Mucosa of descending colon (tissue), 3 donors: ENCODE measurements around the gene ANK3. TPM values are rescaled to one million over a fixed set of nuclear protein-coding genes. Genes with fewer than 3 reads are reported as not detected.
A peak's percentile ranks its signal among the peaks of the same experiment; 100 is the strongest.

Source experiments
- ATAC-seq: fragments of 200-7000 bp; cut with Tn5 transposase; one replicate; pipeline ENCODE4 v1.9.1; 2020; ENCODE audit warnings: mild to moderate bottlenecking, moderate library complexity
- DNase-seq, 3 donors: peaks; one replicate each; pipeline ENCODE4 v3.0.0-alpha.2; 2020
- H3K36me3 ChIP-seq: fragments of 200-600 bp; one replicate; pipeline ENCODE4 v1.8.0; 2021; ENCODE audit warnings: low read depth, mild to moderate bottlenecking
- H3K4me1 ChIP-seq: fragments of 200-600 bp; one replicate; pipeline ENCODE4 v1.8.0; 2021; ENCODE audit warnings: low read depth, mild to moderate bottlenecking
- H3K4me3 ChIP-seq: fragments of 200-600 bp; one replicate; pipeline ENCODE4 v1.8.0; 2021; ENCODE audit warnings: mild to moderate bottlenecking
- H3K9me3 ChIP-seq: fragments of 200-600 bp; one replicate; pipeline ENCODE4 v1.8.0; 2021; ENCODE audit warnings: mild to moderate bottlenecking
- intact Hi-C, 2 donors: fragments of 100-400 bp; cut with DNase I in 1 of 2; cut with micrococcal nuclease in 1 of 2; formaldehyde crosslinking; loops; one replicate each; pipeline versions ENCODE4 v1.11.0 to v1.11.1; 2022; cut with DNase I, micrococcal nuclease
- total RNA-seq, 3 donors: library from RNA; stranded (reverse); fragmentation: NEBNext Ultra II Directional in 2 of 3; extraction: Animal tissue kit (Norgen Biotek cat#: 25700) in 2 of 3; gene quantifications; one replicate each; pipeline versions ENCODE4 v1.2.1 to v1.2.4, GENCODE V29; 2021 to 2023
- TF ChIP-seq, protein P1 (sequence below): fragments of 200-600 bp; IDR thresholded peaks from one replicate; pipeline ENCODE4 v1.8.0; 2022; ENCODE audit warnings: antibody characterized with exemption, mild to moderate bottlenecking
- donor health status: DM: no; HTN: no; CAD: no; lungs with moderate emphysema.
- donor health status: DM: no; HTN: no; CAD: no.
- donor health status: DM: no; HTN: yes; CAD: no.

ANK3 gene
- total RNA-seq, 3 donors from 2014 or later = 67.7 to 145 (median 74.0) TPM

DNA sequence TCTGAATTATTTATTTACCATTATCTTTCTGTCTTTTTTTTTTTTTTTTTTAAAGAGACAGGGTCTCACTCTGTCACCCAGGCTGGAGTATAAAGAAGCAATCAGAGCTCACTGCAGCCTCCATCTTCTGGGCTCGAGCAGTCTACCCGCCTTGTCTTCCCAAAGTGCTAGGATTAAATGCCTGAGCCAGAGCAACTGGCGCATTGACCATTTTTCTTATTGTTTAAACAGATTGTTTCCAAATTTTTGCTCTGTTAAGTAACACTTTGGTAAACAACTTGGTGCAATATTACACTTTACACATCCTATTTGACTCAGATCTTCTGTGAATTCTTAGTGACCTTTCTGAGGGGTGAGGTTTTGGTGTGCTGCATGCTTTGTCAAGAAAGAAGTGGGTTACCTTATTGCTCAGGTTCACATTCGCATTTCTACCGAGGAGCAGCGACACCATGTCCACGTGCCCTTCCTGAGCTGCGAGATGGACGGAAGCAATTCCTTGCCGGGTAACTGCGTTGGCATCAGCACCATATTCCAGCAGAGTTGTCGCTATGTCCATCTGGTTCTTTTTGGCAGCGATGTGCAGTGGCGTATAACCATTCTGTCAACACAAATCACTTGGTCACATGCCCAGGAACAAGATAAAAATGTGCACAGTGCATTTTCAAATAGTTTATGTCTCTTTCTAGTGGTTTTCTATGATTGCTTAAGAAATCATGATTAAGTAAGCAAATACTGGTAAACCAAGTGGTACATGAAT, 203.2 kb downstream of the ANK3 start:
- intact Hi-C loops = no loop called here
- H3K4me1 ChIP-seq = no peaks in the 10 kb centered on the region
- H3K9me3 ChIP-seq = no peaks in the 10 kb centered on the region
- DNase-seq (peak in 1 of 3 donors; percentile 23), ATAC-seq (peak; percentile 20)
- H3K4me3 ChIP-seq = no peak overlapping the region
- TF ChIP-seq, protein P1, sequence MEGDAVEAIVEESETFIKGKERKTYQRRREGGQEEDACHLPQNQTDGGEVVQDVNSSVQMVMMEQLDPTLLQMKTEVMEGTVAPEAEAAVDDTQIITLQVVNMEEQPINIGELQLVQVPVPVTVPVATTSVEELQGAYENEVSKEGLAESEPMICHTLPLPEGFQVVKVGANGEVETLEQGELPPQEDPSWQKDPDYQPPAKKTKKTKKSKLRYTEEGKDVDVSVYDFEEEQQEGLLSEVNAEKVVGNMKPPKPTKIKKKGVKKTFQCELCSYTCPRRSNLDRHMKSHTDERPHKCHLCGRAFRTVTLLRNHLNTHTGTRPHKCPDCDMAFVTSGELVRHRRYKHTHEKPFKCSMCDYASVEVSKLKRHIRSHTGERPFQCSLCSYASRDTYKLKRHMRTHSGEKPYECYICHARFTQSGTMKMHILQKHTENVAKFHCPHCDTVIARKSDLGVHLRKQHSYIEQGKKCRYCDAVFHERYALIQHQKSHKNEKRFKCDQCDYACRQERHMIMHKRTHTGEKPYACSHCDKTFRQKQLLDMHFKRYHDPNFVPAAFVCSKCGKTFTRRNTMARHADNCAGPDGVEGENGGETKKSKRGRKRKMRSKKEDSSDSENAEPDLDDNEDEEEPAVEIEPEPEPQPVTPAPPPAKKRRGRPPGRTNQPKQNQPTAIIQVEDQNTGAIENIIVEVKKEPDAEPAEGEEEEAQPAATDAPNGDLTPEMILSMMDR = no peak
- H3K36me3 ChIP-seq = no peaks in the 10 kb centered on the region

DNA sequence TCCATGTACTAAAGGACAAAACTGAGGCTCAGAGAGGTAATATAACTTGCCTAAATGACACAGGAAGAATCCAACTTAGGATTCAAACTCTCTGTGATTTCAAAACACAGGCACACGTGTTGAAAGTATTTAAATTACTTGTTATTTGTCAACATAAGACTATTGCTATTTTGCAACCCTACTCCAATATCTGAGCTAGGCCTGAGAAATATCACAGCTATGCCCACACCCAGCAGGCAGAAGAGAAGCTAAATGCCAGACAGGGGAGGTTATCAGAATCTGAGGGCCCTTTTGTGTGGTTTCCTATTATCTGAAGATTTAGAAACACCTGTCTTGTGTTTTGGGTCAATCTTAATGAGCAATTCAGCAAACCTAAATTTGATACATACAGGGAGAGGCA, 204.3 kb downstream of the ANK3 start:
- no peak overlapping the region for H3K4me3 ChIP-seq
- H3K36me3 ChIP-seq = no peaks in the 10 kb centered on the region
- TF ChIP-seq, protein P1 = no peak
- no peaks in the 10 kb centered on the region for H3K4me1 ChIP-seq
- DNase-seq (no peak), ATAC-seq (no peak)
- H3K9me3 ChIP-seq = no peaks in the 10 kb centered on the region
- intact Hi-C loops = no loop called here

DNA sequence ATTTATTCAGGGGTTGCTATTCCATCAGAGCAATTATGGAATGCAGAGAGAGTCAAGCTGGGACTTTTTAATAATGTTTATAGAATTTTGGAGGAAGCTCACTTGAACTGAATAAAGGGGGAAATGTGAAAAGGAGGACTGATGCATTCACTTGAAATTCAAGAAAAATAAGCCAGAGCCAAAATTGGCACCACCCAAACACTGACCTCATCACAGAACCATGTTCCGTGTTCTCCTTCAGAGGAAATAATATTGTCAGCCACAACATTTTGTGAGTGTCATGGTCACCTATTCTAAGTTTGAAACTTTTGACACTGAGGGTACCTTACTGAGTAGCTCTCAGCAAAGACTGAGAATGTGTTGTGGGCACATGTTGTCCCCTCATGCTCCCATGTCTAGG, 207.0 kb downstream of the ANK3 start:
- no peak for DNase-seq
- Histone ChIP-seq H3K4me1 (no peaks in the 10 kb centered on the region), H3K9me3 (no peaks in the 10 kb centered on the region), H3K36me3 (no peaks in the 10 kb centered on the region), H3K4me3 (no peak overlapping the region)
- TF ChIP-seq, protein P1 = no peak
- ATAC-seq = no peak
- intact Hi-C loops = no loop called here

DNA sequence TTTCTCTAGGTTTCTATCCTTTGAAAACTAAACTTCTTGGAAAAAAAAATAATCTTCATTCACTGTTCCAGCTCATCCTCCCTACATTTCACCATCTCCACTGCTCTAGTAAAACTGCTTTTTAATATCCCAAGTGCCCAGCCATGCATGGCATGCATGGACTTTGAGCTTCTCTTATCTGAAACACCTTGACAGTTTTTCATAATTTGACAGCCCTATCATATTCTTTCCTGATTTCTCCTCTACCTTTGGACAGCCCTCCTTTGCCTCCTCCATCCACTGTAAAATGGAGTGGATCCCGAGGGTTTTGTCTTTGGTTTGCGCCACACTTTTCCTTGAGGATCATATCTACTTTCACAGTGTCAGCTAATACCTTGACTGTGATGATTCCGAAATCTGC, 212.8 kb downstream of the ANK3 start:
- DNase-seq (peak in 1 of 3 donors; percentile 23), ATAC-seq (peak; percentile 82)
- H3K4me3 ChIP-seq = no peak overlapping the region
- H3K36me3 ChIP-seq = no peaks in the 10 kb centered on the region
- H3K4me1 ChIP-seq = no peaks in the 10 kb centered on the region
- no peaks in the 10 kb centered on the region for H3K9me3 ChIP-seq
- TF ChIP-seq, protein P1 = no peak
- intact Hi-C loops = no loop called here

DNA sequence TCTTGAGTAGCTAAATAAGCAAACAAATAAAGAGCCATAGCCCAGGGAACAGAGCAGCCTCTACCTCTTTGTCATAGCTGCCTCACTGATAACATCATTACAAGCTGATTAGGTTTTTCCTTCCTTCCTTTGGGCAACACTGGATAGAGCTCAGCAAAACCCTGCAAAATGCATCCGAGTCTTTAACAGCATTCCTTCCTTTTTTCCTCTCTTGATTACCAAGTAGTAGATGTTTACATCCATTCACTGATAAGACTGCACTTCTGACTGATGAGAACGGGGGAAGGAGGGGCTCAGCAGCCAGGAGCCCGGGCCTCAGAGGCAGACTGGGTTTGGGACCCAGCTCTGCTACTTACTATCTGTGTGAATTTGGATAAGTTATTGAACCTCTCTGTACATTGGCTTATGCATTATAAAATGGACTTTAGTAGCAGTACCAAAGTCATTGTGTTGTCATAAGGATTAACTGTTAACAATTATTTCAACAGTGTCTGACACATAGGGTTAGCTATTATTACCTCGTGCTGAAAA, 214.2 kb downstream of the ANK3 start:
- intact Hi-C loops = no loop called here
- DNase-seq = no peak
- TF ChIP-seq, protein P1 = no peak
- no peaks in the 10 kb centered on the region for H3K36me3 ChIP-seq
- no peaks in the 10 kb centered on the region for H3K9me3 ChIP-seq
- H3K4me3 ChIP-seq = no peak overlapping the region
- ATAC-seq = no peak
- no peaks in the 10 kb centered on the region for H3K4me1 ChIP-seq
